ENCODE results near the gene KIAA1217.
"Not testable (repeated sequence)": the region's sequence is repeated elsewhere in the genome, so short reads cannot be mapped to it uniquely, and the experiment has no call there.

The KIAA1217 gene

DNA sequence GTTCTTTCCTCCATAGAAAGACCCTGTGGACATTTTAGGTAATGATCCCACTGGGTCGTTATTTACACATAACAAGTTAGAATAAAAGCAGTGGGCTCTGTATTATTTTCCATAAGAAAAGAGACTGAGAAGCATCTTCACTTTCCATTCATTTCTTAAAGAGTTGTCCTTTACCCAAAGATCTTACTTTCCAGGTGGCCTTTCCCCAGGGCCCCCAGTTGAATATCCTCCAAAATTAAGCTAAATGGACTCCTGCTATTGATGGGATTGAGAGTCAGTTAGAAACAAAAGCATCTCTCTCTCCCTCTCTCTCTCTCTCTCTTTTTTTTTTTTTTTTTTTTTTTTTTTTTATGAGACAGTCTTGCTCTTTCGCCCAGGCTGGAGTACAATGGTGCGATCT, 224.8 kb downstream of the KIAA1217 start:
- Histone ChIP-seq H3K9me3 (ENCODE audit: control insufficient read depth, low read length) (no peaks in the 10 kb centered on the region), H3K9ac (ENCODE audit: low read length) (no peak overlapping the region), H3K36me3 (ENCODE audit: control insufficient read depth, insufficient read depth, low read length) (no peaks in the 10 kb centered on the region), H3K4me3 (ENCODE audit: low read length) (no peak overlapping the region), H3K27me3 (ENCODE audit: control insufficient read depth, insufficient read depth, low read length) (no peaks in the 10 kb centered on the region), H3K4me1 (ENCODE audit: control insufficient read depth, insufficient read depth, low read length) (no peaks in the 10 kb centered on the region)

GRCh38 chr10:24434961-24435360, 226.0 kb downstream of the KIAA1217 start:
- H3K4me1 ChIP-seq (ENCODE audit: control insufficient read depth, insufficient read depth, low read length): no peaks in the 10 kb centered on the region
- H3K36me3 ChIP-seq (ENCODE audit: control insufficient read depth, insufficient read depth, low read length): no peaks in the 10 kb centered on the region
- no peaks in the 10 kb centered on the region for H3K27me3 ChIP-seq (ENCODE audit: control insufficient read depth, insufficient read depth, low read length)
- no peaks in the 10 kb centered on the region for H3K9me3 ChIP-seq (ENCODE audit: control insufficient read depth, low read length)
- no peak overlapping the region for H3K9ac ChIP-seq (ENCODE audit: low read length)
- H3K4me3 ChIP-seq (ENCODE audit: low read length): no peak overlapping the region

DNA sequence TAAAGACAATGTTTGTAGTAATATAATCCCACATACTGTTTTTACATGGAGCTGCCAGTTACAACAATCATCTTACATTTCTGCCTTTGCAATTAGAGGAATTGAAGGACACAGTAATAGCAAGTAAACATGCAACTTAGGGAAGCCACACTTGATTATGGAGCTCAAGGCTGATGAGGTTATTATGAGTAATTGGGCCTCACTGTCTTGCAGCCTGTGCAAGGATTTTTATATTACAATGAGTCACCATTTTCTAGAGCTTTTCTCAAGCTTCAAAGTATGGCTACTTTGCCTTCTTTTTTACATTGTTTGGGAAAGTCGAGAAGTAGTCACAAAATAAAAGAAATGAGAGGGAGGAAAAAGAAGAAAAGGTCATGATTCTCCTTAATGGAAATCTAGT, 226.4 kb downstream of the KIAA1217 start:
- Histone ChIP-seq H3K27me3 (ENCODE audit: control insufficient read depth, insufficient read depth, low read length) (no peaks in the 10 kb centered on the region), H3K36me3 (ENCODE audit: control insufficient read depth, insufficient read depth, low read length) (no peaks in the 10 kb centered on the region), H3K4me3 (ENCODE audit: low read length) (no peak overlapping the region), H3K4me1 (ENCODE audit: control insufficient read depth, insufficient read depth, low read length) (no peaks in the 10 kb centered on the region), H3K9me3 (ENCODE audit: control insufficient read depth, low read length) (no peaks in the 10 kb centered on the region), H3K9ac (ENCODE audit: low read length) (no peak overlapping the region)

GRCh38 chr10:24437302-24437701, 228.4 kb downstream of the KIAA1217 start:
- H3K27me3 ChIP-seq (ENCODE audit: control insufficient read depth, insufficient read depth, low read length): no peaks in the 10 kb centered on the region
- no peaks in the 10 kb centered on the region for H3K9me3 ChIP-seq (ENCODE audit: control insufficient read depth, low read length)
- H3K36me3 ChIP-seq (ENCODE audit: control insufficient read depth, insufficient read depth, low read length): no peaks in the 10 kb centered on the region
- H3K9ac ChIP-seq (ENCODE audit: low read length): no peak overlapping the region
- no peak overlapping the region for H3K4me3 ChIP-seq (ENCODE audit: low read length)
- peaks cover 9% of the 10 kb centered on the region for H3K4me1 ChIP-seq (ENCODE audit: control insufficient read depth, insufficient read depth, low read length)

DNA sequence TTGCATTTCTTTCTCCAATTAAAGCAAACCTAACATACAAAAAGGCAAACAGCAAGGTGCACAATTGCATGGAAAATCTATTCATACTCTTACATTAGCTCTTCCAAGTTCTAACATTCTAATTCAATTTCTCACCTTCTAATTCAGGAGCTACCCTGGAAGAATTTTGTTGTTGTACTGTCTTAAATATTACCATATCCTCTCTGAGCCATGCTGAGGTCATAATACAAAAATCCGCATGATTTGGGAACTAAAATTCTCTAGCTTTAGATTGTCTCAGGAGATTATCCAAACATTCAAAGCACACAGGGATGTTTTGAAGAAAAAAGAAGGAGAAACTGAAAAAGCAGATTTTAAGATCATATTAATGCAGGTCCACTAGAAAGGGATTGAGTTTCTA, 229.9 kb downstream of the KIAA1217 start:
- Histone ChIP-seq H3K4me3 (ENCODE audit: low read length) (no peak overlapping the region), H3K36me3 (ENCODE audit: control insufficient read depth, insufficient read depth, low read length) (no peaks in the 10 kb centered on the region), H3K9me3 (ENCODE audit: control insufficient read depth, low read length) (no peaks in the 10 kb centered on the region), H3K4me1 (ENCODE audit: control insufficient read depth, insufficient read depth, low read length) (peaks cover 9% of the 10 kb centered on the region), H3K27me3 (ENCODE audit: control insufficient read depth, insufficient read depth, low read length) (no peaks in the 10 kb centered on the region), H3K9ac (ENCODE audit: low read length) (peak overlapping the region; percentile 36)

GRCh38 chr10:24439935-24440334, 231.0 kb downstream of the KIAA1217 start:
- Histone ChIP-seq H3K27me3 (ENCODE audit: control insufficient read depth, insufficient read depth, low read length) (no peaks in the 10 kb centered on the region), H3K4me3 (ENCODE audit: low read length) (no peak overlapping the region), H3K9me3 (ENCODE audit: control insufficient read depth, low read length) (no peaks in the 10 kb centered on the region), H3K36me3 (ENCODE audit: control insufficient read depth, insufficient read depth, low read length) (no peaks in the 10 kb centered on the region), H3K9ac (ENCODE audit: low read length) (no peak overlapping the region), H3K4me1 (ENCODE audit: control insufficient read depth, insufficient read depth, low read length) (peaks cover 9% of the 10 kb centered on the region)

GRCh38 chr10:24440817-24441797, 232.2 kb downstream of the KIAA1217 start:
- H3K4me3 ChIP-seq (ENCODE audit: low read length): no peak overlapping the region
- no peaks in the 10 kb centered on the region for H3K9me3 ChIP-seq (ENCODE audit: control insufficient read depth, low read length)
- no peaks in the 10 kb centered on the region for H3K27me3 ChIP-seq (ENCODE audit: control insufficient read depth, insufficient read depth, low read length)

DNA sequence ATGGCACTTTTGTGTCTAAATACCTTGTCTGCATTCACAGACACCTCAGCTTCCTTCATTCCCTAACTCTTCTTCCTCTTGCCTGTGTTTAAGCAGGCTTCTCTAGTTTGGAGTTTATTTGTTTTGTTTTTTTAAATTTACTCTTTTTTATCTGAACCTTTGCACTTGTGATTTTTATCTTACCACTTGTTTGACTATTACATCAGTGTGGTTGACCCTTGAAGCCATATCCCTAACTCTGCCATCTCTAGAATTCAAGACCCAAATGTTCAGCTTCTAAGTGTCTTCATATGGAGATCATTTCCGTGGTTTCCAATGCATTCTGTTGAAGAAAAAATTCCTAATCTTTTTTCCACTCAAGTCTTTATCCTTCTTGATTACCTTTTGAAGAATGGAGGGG, 233.3 kb downstream of the KIAA1217 start:
- no peaks in the 10 kb centered on the region for H3K36me3 ChIP-seq (ENCODE audit: control insufficient read depth, insufficient read depth, low read length)
- H3K4me3 ChIP-seq (ENCODE audit: low read length): no peak overlapping the region
- H3K9ac ChIP-seq (ENCODE audit: low read length): no peak overlapping the region
- H3K27me3 ChIP-seq (ENCODE audit: control insufficient read depth, insufficient read depth, low read length): no peaks in the 10 kb centered on the region
- peaks cover 9% of the 10 kb centered on the region for H3K4me1 ChIP-seq (ENCODE audit: control insufficient read depth, insufficient read depth, low read length)
- H3K9me3 ChIP-seq (ENCODE audit: control insufficient read depth, low read length): no peaks in the 10 kb centered on the region

More at GRCh38 chr10:24440817-24441797, 232.2 kb downstream of the KIAA1217 start:
- Histone ChIP-seq H3K36me3 (ENCODE audit: control insufficient read depth, insufficient read depth, low read length) (no peaks in the 10 kb centered on the region), H3K4me1 (ENCODE audit: control insufficient read depth, insufficient read depth, low read length) (peaks cover 9% of the 10 kb centered on the region), H3K9ac (ENCODE audit: low read length) (no peak overlapping the region)

DNA sequence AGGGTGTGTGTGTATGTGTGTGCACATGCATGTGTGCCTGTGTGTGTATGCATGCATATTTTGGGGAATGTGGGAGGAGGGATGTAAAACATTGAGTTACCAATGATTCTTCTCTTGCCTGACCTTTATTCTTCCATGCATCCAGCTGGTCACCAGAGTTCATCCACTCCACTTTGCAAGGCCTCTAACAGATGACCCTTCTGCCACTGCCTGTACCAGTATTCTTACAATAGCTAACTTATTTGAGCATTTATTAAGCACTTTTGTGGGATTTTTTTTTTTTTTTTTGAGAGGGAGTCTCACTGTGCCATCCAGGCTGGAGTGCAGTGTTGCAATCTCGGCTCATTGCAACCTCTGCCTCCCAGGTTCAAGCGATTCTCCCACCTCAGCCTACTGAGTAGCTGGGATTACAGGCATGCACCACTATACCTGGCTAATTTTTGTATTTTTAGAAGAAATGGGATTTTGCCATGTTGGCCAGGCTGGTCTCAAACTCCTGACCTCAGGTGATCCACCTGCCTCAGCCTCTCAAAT, 233.8 kb downstream of the KIAA1217 start:
- not testable (repeated sequence) for H3K4me1 ChIP-seq (ENCODE audit: control insufficient read depth, insufficient read depth, low read length); H3K36me3 ChIP-seq (ENCODE audit: control insufficient read depth, insufficient read depth, low read length); H3K4me3 ChIP-seq (ENCODE audit: low read length); H3K9me3 ChIP-seq (ENCODE audit: control insufficient read depth, low read length); H3K9ac ChIP-seq (ENCODE audit: low read length); H3K27me3 ChIP-seq (ENCODE audit: control insufficient read depth, insufficient read depth, low read length)

DNA sequence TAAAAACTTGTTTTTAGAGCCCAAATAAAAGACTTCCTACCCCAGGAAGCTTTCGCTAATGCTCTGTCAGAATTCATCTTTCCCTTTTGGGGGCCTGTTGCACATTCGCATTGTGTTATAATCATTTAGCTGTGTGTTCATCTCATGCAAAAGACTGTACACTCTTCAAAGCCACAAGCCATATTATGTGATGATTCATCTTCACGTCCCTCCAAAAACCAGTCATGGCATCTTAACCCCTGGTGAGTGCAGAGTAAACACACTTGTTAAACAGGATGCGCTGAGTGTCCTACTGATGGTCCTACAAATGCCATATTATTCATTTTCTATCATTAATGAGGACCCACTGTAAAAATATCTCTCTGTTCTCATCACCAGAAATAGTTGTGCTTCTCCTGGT, 235.4 kb downstream of the KIAA1217 start:
- H3K4me3 ChIP-seq (ENCODE audit: low read length): no peak overlapping the region
- no peaks in the 10 kb centered on the region for H3K9me3 ChIP-seq (ENCODE audit: control insufficient read depth, low read length)
- peaks cover 17% of the 10 kb centered on the region for H3K4me1 ChIP-seq (ENCODE audit: control insufficient read depth, insufficient read depth, low read length)
- no peak overlapping the region for H3K9ac ChIP-seq (ENCODE audit: low read length)
- H3K27me3 ChIP-seq (ENCODE audit: control insufficient read depth, insufficient read depth, low read length): no peaks in the 10 kb centered on the region
- no peaks in the 10 kb centered on the region for H3K36me3 ChIP-seq (ENCODE audit: control insufficient read depth, insufficient read depth, low read length)

DNA sequence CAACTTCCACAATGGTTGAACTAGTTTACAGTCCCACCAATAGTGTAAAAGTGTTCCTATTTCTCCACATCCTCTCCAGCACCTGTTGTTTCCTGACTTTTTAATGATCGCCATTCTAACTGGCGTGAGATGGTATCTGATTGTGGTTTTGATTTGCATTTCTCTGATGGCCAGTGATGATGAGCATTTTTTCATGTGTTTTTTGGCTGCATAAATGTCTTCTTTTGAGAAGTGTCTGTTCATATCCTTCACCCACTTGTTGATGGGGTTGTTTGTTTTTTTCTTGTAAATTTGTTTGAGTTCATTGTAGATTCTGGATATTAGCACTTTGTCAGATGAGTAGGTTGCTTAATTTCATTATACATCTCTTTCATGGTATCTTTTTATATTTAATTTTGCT, 237.0 kb downstream of the KIAA1217 start:
- not testable (repeated sequence) for H3K36me3 ChIP-seq (ENCODE audit: control insufficient read depth, insufficient read depth, low read length); H3K9me3 ChIP-seq (ENCODE audit: control insufficient read depth, low read length); H3K4me3 ChIP-seq (ENCODE audit: low read length); H3K9ac ChIP-seq (ENCODE audit: low read length); H3K27me3 ChIP-seq (ENCODE audit: control insufficient read depth, insufficient read depth, low read length)
- peaks cover 22% of the 10 kb centered on the region for H3K4me1 ChIP-seq (ENCODE audit: control insufficient read depth, insufficient read depth, low read length)

- Histone ChIP-seq H3K9me3 (ENCODE audit: control insufficient read depth, low read length) (no peaks in the 10 kb centered on the region), H3K4me3 (ENCODE audit: low read length) (no peak overlapping the region), H3K27me3 (ENCODE audit: control insufficient read depth, insufficient read depth, low read length) (no peaks in the 10 kb centered on the region), H3K9ac (ENCODE audit: low read length) (no peak overlapping the region), H3K36me3 (ENCODE audit: control insufficient read depth, insufficient read depth, low read length) (no peaks in the 10 kb centered on the region), H3K4me1 (ENCODE audit: control insufficient read depth, insufficient read depth, low read length) (peaks cover 15% of the 10 kb centered on the region)
Observed at GRCh38 chr10:24446739-24447138, 237.8 kb downstream of the KIAA1217 start.

All from mucosa of stomach (tissue), 1 donor.